Keratinocyte (primary cell): ENCODE results near the gene OR2AJ1. TPM values are rescaled to one million over a fixed set of nuclear protein-coding genes. Genes with fewer than 3 reads are reported as not detected.

Source experiments
- DNase-seq: peaks from one replicate; pipeline ENCODE4 v3.0.0-alpha.2; 2011; ENCODE audit warnings: low read depth, missing footprints, low spot score
- FAIRE-seq: peaks from 2 replicates; lab custom pipeline; 2011; peaks lifted over from hg19 to GRCh38; lab: Jason Lieb, UNC
- H2AFZ ChIP-seq: 2 replicates; pipeline ENCODE4 v1.6.0; 2012; ENCODE audit warnings: low read length, control low read depth, inconsistent platforms; ENCODE audit not compliant: control insufficient read depth
- H3K27ac ChIP-seq: 2 replicates; pipeline ENCODE4 v1.5.1; 2011; ENCODE audit warnings: low read length; ENCODE audit not compliant: control insufficient read depth, insufficient read depth
- H3K27me3 ChIP-seq: 3 replicates; pipeline ENCODE4 v1.6.0; 2011; ENCODE audit warnings: low read length; ENCODE audit not compliant: control insufficient read depth, insufficient read depth; ENCODE audit errors: extremely low read depth
- H3K36me3 ChIP-seq, 2 experiments: 2 replicates in 1 of 2; 3 replicates in 1 of 2; pipeline ENCODE4 v1.5.1; 2011; ENCODE audit warnings: low read length in 2 of 2, mild to moderate bottlenecking in 1 of 2; ENCODE audit not compliant: control insufficient read depth in 2 of 2, insufficient read depth in 2 of 2; ENCODE audit errors: extremely low read depth in 1 of 2
- H3K4me1 ChIP-seq: 3 replicates; pipeline ENCODE4 v1.5.1; 2011; ENCODE audit warnings: low read length; ENCODE audit not compliant: control insufficient read depth, insufficient read depth; ENCODE audit errors: extremely low read depth
- H3K4me2 ChIP-seq: 3 replicates; pipeline ENCODE4 v1.6.0; 2011; ENCODE audit warnings: low read depth, low read length; ENCODE audit not compliant: control insufficient read depth, insufficient read depth; ENCODE audit errors: extremely low read depth
- H3K4me3 ChIP-seq, 3 experiments: fragments of 200-600 bp in 1 of 3; sonication (generic) in 1 of 3; 2 replicates in 2 of 3; 3 replicates in 1 of 3; pipeline ENCODE4 v1.5.1; 2011 to 2016; ENCODE audit warnings: low read length in 3 of 3, mild to moderate bottlenecking in 3 of 3, control low read depth in 2 of 3, inconsistent platforms in 1 of 3, low read depth in 1 of 3, mixed read lengths in 1 of 3, mixed run types in 1 of 3, moderate library complexity in 1 of 3; ENCODE audit not compliant: control insufficient read depth in 2 of 3, insufficient read depth in 2 of 3; ENCODE audit errors: extremely low read depth in 1 of 3
- H3K79me2 ChIP-seq: 2 replicates; pipeline ENCODE4 v1.6.0; 2012; ENCODE audit warnings: low read length; ENCODE audit not compliant: control insufficient read depth, insufficient read depth
- H3K9ac ChIP-seq: 3 replicates; pipeline ENCODE4 v1.6.0; 2011; ENCODE audit warnings: low read length; ENCODE audit not compliant: control insufficient read depth, insufficient read depth; ENCODE audit errors: extremely low read depth
- H3K9me1 ChIP-seq: 3 replicates; pipeline ENCODE4 v1.6.0; 2011; ENCODE audit warnings: low read length; ENCODE audit not compliant: control insufficient read depth, insufficient read depth; ENCODE audit errors: extremely low read depth
- H3K9me3 ChIP-seq: 2 replicates; pipeline ENCODE4 v1.5.1; 2012; ENCODE audit warnings: low read depth, low read length; ENCODE audit not compliant: control insufficient read depth
- H4K20me1 ChIP-seq: 3 replicates; pipeline ENCODE4 v1.6.0; 2011; ENCODE audit warnings: low read length; ENCODE audit not compliant: control insufficient read depth, insufficient read depth; ENCODE audit errors: extremely low read depth
- CTCF ChIP-seq, 3 experiments: IDR thresholded peaks in 1 of 3; conservative IDR thresholded peaks in 1 of 3; optimal IDR thresholded peaks in 1 of 3; 2 replicates in 2 of 3; 3 replicates in 1 of 3; pipeline versions ENCODE3 to v1.5.1; 2011; ENCODE audit warnings: low read length in 3 of 3, mild to moderate bottlenecking in 3 of 3, moderate library complexity in 2 of 3, control low read depth in 1 of 3, inconsistent platforms in 1 of 3; ENCODE audit not compliant: insufficient read depth in 2 of 3; ENCODE audit errors: extremely low read depth in 1 of 3
- EZH2 ChIP-seq: IDR thresholded peaks from one replicate; pipeline ENCODE4 v1.6.1; 2012; ENCODE audit warnings: inconsistent platforms, mild to moderate bottlenecking, low read length, moderate library complexity
- dilution Hi-C: fragments of 300-500 bp; cut with MboI; formaldehyde crosslinking; loops from one replicate; pipeline ENCODE4 v1.7.0; 2020; ENCODE audit warnings: low sequenced_read_pairs; ENCODE audit not compliant: extremely low pct_ligation_motif_present
- polyA plus RNA-seq, 5 experiments: library from polyadenylated mRNA; depleted of rRNA in 3 of 5; stranded (reverse) in 3 of 5; stranded (forward) in 1 of 5; unstranded in 1 of 5; fragments of >200 nt; gene quantifications; 1 replicate in 1 of 5; 2 replicates in 3 of 5; 3 replicates in 1 of 5; pipeline versions ENCODE4 v1.2.1 to v1.2.3, GENCODE V29; 2011 to 2012; ENCODE audit warnings: missing spikeins in 2 of 5, low read depth in 1 of 5, low replicate concordance in 1 of 5

Gene OR2AJ1
- polyA plus RNA-seq, 1 donor (not counting 4 experiments of a cell fraction or from before 2014, with no cell fraction given): not detected

DNA sequence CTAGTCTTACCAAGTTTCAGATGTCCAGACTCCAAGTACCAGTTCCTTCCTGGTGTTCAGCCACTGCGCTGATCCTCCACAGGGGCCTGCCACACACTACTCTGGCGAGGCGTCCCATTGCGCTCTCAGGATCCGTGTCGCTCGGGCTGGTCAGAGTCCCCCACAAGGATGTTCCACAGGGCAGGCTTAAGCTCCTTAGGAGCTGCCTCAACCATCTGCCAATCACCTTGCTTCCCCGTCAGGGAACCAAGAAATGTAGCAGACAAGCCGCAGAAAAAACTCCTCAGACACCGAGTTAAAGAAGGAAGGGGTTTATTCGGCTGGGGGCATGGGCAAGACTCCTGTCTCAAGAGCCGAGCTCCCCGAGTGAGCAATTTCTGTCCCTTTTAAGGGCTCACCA, 19.5 kb upstream of the OR2AJ1 start:
- H3K4me2 ChIP-seq: no peak overlapping the region
- H3K79me2 ChIP-seq: no peaks in the 10 kb centered on the region
- no peaks in the 10 kb centered on the region for H3K4me1 ChIP-seq
- no peaks in the 10 kb centered on the region for H3K9me3 ChIP-seq
- H3K36me3 ChIP-seq: no peaks in the 10 kb centered on the region
- H3K27ac ChIP-seq: no peak overlapping the region
- FAIRE-seq: no peak
- H2AFZ ChIP-seq: no peak overlapping the region
- no peak for TF ChIP-seq CTCF (optimal IDR thresholded peaks at IDR 0.05 in 1 of 3, IDR thresholded peaks at IDR 0.05 in 1 of 3, conservative IDR thresholded peaks at IDR 0.05 in 1 of 3; ENCODE audit: extremely low read depth in 1 of 3, insufficient read depth in 2 of 3, low read length in 3 of 3)
- no peak for TF ChIP-seq EZH2
- H3K27me3 ChIP-seq: no peaks in the 10 kb centered on the region
- H3K4me3 ChIP-seq: no peak overlapping the region
- no peak for DNase-seq
- dilution Hi-C loops: no loop called here
- H3K9ac ChIP-seq: no peak overlapping the region
- H3K9me1 ChIP-seq: no peaks in the 10 kb centered on the region
- no peaks in the 10 kb centered on the region for H4K20me1 ChIP-seq

- FAIRE-seq (no peak), DNase-seq (no peak)
- Histone ChIP-seq H4K20me1 (no peaks in the 10 kb centered on the region), H3K27me3 (no peaks in the 10 kb centered on the region), H3K9ac (no peak overlapping the region), H3K79me2 (no peaks in the 10 kb centered on the region), H3K4me3 (no peak overlapping the region), H3K9me1 (no peaks in the 10 kb centered on the region), H3K4me2 (peak overlapping the region; percentile 41), H3K36me3 (no peaks in the 10 kb centered on the region), H3K27ac (no peak overlapping the region), H2AFZ (no peak overlapping the region), H3K9me3 (no peaks in the 10 kb centered on the region), H3K4me1 (no peaks in the 10 kb centered on the region)
- TF ChIP-seq EZH2: no peak
- no peak for TF ChIP-seq CTCF (optimal IDR thresholded peaks at IDR 0.05 in 1 of 3, IDR thresholded peaks at IDR 0.05 in 1 of 3, conservative IDR thresholded peaks at IDR 0.05 in 1 of 3; ENCODE audit: extremely low read depth in 1 of 3, insufficient read depth in 2 of 3, low read length in 3 of 3)
- dilution Hi-C loops: no loop called here
Observed at GRCh38 chr1:247905910-247906503, 18.7 kb upstream of the OR2AJ1 start.
